SU-DHL-6 (cell line): Measurements from ENCODE around the gene MYO1D.

Experiments used
- H2AFZ ChIP-seq: fragments of 200-600 bp; sonication (generic); 2 replicates; pipeline ENCODE4 v1.6.1; 2014; ENCODE audit warnings: low read depth, mild to moderate bottlenecking, moderate library complexity, mixed read lengths, antibody characterized with exemption, low read length; ENCODE audit not compliant: severe bottlenecking
- H3F3A ChIP-seq: fragments of 200-600 bp; shearing (Covaris generic); 2 replicates; pipeline ENCODE4 v1.6.0; 2016; ENCODE audit warnings: antibody characterized with exemption, mild to moderate bottlenecking; ENCODE audit not compliant: insufficient read depth
- H3K27ac ChIP-seq: fragments of 200-600 bp; sonication (generic); 2 replicates; pipeline ENCODE4 v1.5.1; 2016; ENCODE audit warnings: low read depth, mild to moderate bottlenecking, low read length, moderate library complexity, mixed read lengths
- H3K27me3 ChIP-seq: fragments of 200-600 bp; sonication (generic), shearing (Covaris generic); 2 replicates; pipeline ENCODE4 v1.6.0; 2014; ENCODE audit warnings: mild to moderate bottlenecking, low read length
- H3K36me3 ChIP-seq: fragments of 200-600 bp; sonication (generic); 2 replicates; pipeline ENCODE4 v1.6.1; 2014; ENCODE audit warnings: mild to moderate bottlenecking, low read length, mixed read lengths
- H3K4me2 ChIP-seq: fragments of 300-600, 200-600 bp; shearing (Covaris generic), sonication (generic); 2 replicates; pipeline ENCODE4 v1.6.0; 2014; ENCODE audit warnings: low read length, low read depth, mild to moderate bottlenecking; ENCODE audit not compliant: poor library complexity, severe bottlenecking
- H3K4me3 ChIP-seq: fragments of 200-600 bp; sonication (generic); 2 replicates; pipeline ENCODE4 v1.5.1; 2014; ENCODE audit warnings: antibody characterized with exemption, low read length, mild to moderate bottlenecking, mixed read lengths; ENCODE audit not compliant: insufficient read depth, poor library complexity, severe bottlenecking
- H3K79me2 ChIP-seq: fragments of 200-600 bp; sonication (generic); 2 replicates; pipeline ENCODE4 v1.6.1; 2014; ENCODE audit warnings: mild to moderate bottlenecking, low read length, moderate library complexity; ENCODE audit not compliant: insufficient read depth
- H3K9ac ChIP-seq: fragments of 200-600 bp; sonication (generic); 2 replicates; pipeline ENCODE4 v1.7.0; 2014; ENCODE audit warnings: mild to moderate bottlenecking, low read length
- H3K9me2 ChIP-seq: fragments of 200-600 bp; sonication (generic); replicated peaks from 2 replicates; pipeline ENCODE4 v1.6.1; 2014; ENCODE audit warnings: low read length; ENCODE audit not compliant: insufficient read depth
- H3K9me3 ChIP-seq: fragments of 200-600 bp; sonication (generic); 2 replicates; pipeline ENCODE4 v1.6.1; 2014; ENCODE audit warnings: low read length, mixed read lengths; ENCODE audit not compliant: insufficient read depth
- H4K20me1 ChIP-seq: fragments of 200-600 bp; sonication (generic); 2 replicates; pipeline ENCODE4 v1.6.1; 2014; ENCODE audit warnings: low read depth, mild to moderate bottlenecking, antibody characterized with exemption, low read length, moderate library complexity, mixed read lengths
- CTCF ChIP-seq: fragments of 200-600 bp; sonication (generic); IDR thresholded peaks from one replicate; pipeline ENCODE4 v1.5.1; 2017; ENCODE audit warnings: antibody characterized with exemption, mild to moderate bottlenecking, low read length, moderate library complexity; ENCODE audit not compliant: insufficient read depth, poor library complexity, severe bottlenecking
- EZH2phosphoT487 ChIP-seq: fragments of 200-600 bp; sonication (generic), shearing (Covaris generic); conservative IDR thresholded peaks from 2 replicates; pipeline ENCODE4 v1.6.1; 2018; ENCODE audit warnings: mild to moderate bottlenecking, antibody characterized with exemption, low read length, moderate library complexity, mixed read lengths

Gene MYO1D

DNA sequence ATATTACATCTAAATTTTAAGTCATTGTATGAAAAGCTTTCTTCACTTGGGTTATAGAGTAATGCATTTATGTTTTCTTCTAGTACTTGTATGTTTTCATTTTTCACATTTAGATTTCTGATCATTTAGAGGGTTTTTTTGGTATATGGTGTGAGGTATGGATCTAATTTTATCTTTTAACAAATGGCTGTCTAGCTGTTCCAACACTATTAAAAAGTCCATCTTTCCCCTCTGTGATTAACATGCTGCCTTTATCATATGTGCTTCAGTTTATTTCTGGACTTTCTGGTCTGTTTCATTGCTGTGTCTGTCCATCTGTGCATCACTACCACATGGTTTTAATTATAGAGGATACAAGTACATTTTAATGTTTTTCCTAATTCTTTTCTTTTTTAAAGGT, 163.8 kb downstream of the MYO1D start:
- Histone ChIP-seq H2AFZ (no peak overlapping the region), H3K9me3 (0 out of 2 replicates have a peak, but pooled peaks cover 3% of the 10 kb centered on the region), H3F3A (no peaks in the 10 kb centered on the region), H3K79me2 (no peaks in the 10 kb centered on the region), H3K36me3 (no peaks in the 10 kb centered on the region), H3K4me2 (no peak overlapping the region), H3K9ac (no peak overlapping the region), H3K27ac (no peak overlapping the region), H3K27me3 (no peaks in the 10 kb centered on the region), H3K4me3 (no peak overlapping the region), H4K20me1 (no peaks in the 10 kb centered on the region), H3K9me2 (no peaks in the 10 kb centered on the region)
- no peak for TF ChIP-seq CTCF
- TF ChIP-seq EZH2phosphoT487: no peak

DNA sequence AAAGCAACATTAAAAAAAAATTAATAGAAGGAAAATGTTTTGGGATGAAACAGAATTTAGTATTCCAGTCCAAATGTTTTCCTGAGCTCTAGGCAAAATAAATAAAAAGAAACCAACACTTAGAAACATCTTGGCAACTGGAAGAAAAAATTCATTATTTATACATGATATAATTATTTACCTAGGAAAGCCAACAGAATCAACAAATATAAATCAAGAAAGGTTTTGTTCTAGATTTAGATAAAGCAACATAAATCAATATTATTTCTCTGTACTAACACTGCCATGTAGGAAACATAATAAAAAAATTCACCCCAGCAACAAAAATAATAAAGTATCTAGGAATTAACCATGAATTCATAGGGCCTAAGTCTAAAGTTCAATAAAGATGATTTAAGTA, 167.4 kb downstream of the MYO1D start:
- Histone ChIP-seq H3F3A (no peaks in the 10 kb centered on the region), H2AFZ (no peak overlapping the region), H3K4me3 (no peak overlapping the region), H4K20me1 (no peaks in the 10 kb centered on the region), H3K9me2 (no peaks in the 10 kb centered on the region), H3K27me3 (no peaks in the 10 kb centered on the region), H3K36me3 (no peaks in the 10 kb centered on the region), H3K9ac (no peak overlapping the region), H3K27ac (no peak overlapping the region), H3K4me2 (no peak overlapping the region), H3K9me3 (0 out of 2 replicates have a peak, but pooled peaks cover 3% of the 10 kb centered on the region), H3K79me2 (no peaks in the 10 kb centered on the region)
- no peak for TF ChIP-seq CTCF
- no peak for TF ChIP-seq EZH2phosphoT487

DNA sequence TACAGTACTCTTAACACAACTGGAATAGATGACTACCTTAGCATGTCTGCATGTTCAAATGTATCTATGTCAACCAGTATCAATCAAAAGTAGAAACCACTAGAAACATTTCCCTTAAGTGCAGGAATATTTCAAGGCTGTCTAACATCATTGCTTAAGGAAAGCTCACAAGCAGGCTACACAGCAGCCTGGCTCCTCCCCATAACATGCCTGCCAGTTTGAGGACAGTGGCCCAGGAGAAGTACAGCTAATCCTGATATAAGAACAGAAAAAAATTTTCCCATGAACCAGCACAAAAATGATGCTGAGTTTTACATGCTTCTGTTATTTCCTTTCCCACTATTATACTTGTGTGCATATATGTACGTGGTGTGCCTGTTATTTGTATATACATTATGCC, 175.1 kb downstream of the MYO1D start:
- Histone ChIP-seq H2AFZ (no peak overlapping the region), H3K79me2 (no peaks in the 10 kb centered on the region), H3K4me2 (no peak overlapping the region), H3K9me2 (no peaks in the 10 kb centered on the region), H3K27me3 (no peaks in the 10 kb centered on the region), H3K4me3 (no peak overlapping the region), H3K9ac (no peak overlapping the region), H4K20me1 (no peaks in the 10 kb centered on the region), H3K9me3 (no peaks in the 10 kb centered on the region), H3K36me3 (no peaks in the 10 kb centered on the region), H3K27ac (no peak overlapping the region), H3F3A (no peaks in the 10 kb centered on the region)
- no peak for TF ChIP-seq CTCF
- no peak for TF ChIP-seq EZH2phosphoT487
